ENCODE measurements around the gene PSORS1C2. TPM values are rescaled to one million over a fixed set of nuclear protein-coding genes. Genes with fewer than 3 reads are reported as not detected.

PSORS1C2 gene
- total RNA-seq, 1 experiment from 2014 or later, result 0.55 TPM

DNA sequence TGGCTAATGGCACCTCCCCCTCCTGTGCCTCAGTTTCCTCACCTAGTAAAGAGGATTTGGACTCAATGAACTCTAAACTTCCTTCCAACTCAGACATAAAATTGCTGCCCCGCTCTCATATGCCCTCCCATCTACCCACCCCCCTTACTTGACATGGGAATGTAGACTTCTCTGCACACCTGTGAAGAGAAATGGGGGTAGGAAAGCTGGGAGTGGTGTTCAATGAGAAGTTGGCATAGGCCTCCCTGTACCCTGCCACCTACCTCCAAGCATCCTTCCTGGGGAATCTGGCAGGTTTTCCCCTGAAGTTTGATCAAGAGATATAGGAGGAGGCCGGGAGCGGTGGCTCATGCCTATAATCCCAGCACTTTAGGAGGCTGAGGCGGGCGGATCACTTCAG is 35.5 kb upstream of the PSORS1C2 start:
- Mint-ChIP-seq H3K36me3 (peaks cover 15% of the 10 kb centered on the region), H3K9me3 (no peaks in the 10 kb centered on the region), H3K4me1 (peaks cover 64% of the 10 kb centered on the region), H3K27me3 (ENCODE audit: low read depth) (no peaks in the 10 kb centered on the region), H3K27ac (peak overlapping the region; percentile 100), H3K4me3 (no peak overlapping the region)
- TF ChIP-seq PRRX2 (CRISPR knock-in tag; IDR thresholded peaks at IDR 0.05) (no peak), JUN (CRISPR knock-in tag; IDR thresholded peaks at IDR 0.05) (no peak), HMGA2 (CRISPR knock-in tag; IDR thresholded peaks at IDR 0.05) (no peak), ZNF219 (CRISPR knock-in tag; IDR thresholded peaks at IDR 0.05; ENCODE audit: borderline replicate concordance) (no peak), ZBTB21 (CRISPR knock-in tag; IDR thresholded peaks at IDR 0.05; ENCODE audit: borderline replicate concordance) (no peak), NFE2L1 (CRISPR knock-in tag; IDR thresholded peaks at IDR 0.05) (no peak), ELF4 (CRISPR knock-in tag; IDR thresholded peaks at IDR 0.05; ENCODE audit: low read depth) (no peak), GABPB1 (CRISPR knock-in tag; IDR thresholded peaks at IDR 0.05) (no peak)
- TF ChIP-seq, protein P1, sequence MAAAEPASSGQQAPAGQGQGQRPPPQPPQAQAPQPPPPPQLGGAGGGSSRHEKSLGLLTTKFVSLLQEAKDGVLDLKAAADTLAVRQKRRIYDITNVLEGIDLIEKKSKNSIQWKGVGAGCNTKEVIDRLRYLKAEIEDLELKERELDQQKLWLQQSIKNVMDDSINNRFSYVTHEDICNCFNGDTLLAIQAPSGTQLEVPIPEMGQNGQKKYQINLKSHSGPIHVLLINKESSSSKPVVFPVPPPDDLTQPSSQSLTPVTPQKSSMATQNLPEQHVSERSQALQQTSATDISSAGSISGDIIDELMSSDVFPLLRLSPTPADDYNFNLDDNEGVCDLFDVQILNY (CRISPR knock-in tag; IDR thresholded peaks at IDR 0.05), result no peak
- TF ChIP-seq, protein P2, sequence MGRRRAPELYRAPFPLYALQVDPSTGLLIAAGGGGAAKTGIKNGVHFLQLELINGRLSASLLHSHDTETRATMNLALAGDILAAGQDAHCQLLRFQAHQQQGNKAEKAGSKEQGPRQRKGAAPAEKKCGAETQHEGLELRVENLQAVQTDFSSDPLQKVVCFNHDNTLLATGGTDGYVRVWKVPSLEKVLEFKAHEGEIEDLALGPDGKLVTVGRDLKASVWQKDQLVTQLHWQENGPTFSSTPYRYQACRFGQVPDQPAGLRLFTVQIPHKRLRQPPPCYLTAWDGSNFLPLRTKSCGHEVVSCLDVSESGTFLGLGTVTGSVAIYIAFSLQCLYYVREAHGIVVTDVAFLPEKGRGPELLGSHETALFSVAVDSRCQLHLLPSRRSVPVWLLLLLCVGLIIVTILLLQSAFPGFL (CRISPR knock-in tag; IDR thresholded peaks at IDR 0.05; ENCODE audit: borderline replicate concordance), result no peak
- ChIA-PET CTCF (interaction anchor here (0.7 to 1.9 kb wide), 6 partner anchors 10 to 268 kb away, joined by 3 to 7 read pairs (median 4); partner anchors contain the start of gene TCF19), POLR2A (interaction anchor here (1.1 kb wide), 1 partner anchor 16 kb away, joined by 4 read pairs; the partner anchor contains the start of genes CCHCR1 and TCF19)
- DNase-seq (ENCODE audit: low spot score) (no peak), ATAC-seq (no peak)

DNA sequence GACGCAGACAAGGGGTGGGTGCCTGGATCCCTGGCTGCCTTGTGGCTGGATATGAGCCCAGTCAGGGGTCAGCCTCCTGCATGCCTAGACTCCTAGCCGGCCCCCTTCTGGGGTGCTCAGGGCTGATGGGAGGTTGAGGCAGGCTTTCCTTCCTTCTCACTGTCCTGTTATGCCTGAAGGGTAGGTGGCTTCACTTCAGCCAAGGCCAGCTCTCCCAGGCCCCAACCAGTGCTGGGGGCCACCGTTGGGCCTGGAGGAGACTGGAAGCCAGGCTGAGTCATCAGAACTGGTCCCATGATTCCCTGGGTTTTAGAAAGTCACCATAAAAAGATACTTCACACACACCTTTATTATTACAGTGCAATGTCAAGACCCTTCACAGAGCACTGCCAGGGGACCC is 34.5 kb upstream of the PSORS1C2 start:
- H3K27ac Mint-ChIP-seq, result peak overlapping the region; percentile 100
- no peaks in the 10 kb centered on the region for H3K27me3 Mint-ChIP-seq (ENCODE audit: low read depth)
- no peaks in the 10 kb centered on the region for H3K9me3 Mint-ChIP-seq
- no peak for DNase-seq (ENCODE audit: low spot score)
- ChIA-PET POLR2A (interaction anchor here (0.6 to 2.9 kb wide), 6 partner anchors 10 to 454 kb away, joined by 3 to 44 read pairs (median 7); partner anchors contain the start of gene TCF19), CTCF (interaction anchor here (1.5 to 4.8 kb wide), 6 partner anchors 11 to 58 kb away, joined by 5 to 60 read pairs (median 14); partner anchors contain the start of genes CCHCR1, PSORS1C1, PSORS1C2 and TCF19)
- H3K4me1 Mint-ChIP-seq, result peaks cover 62% of the 10 kb centered on the region
- H3K4me3 Mint-ChIP-seq, result peak overlapping the region; percentile 81
- ATAC-seq, result no peak
- H3K36me3 Mint-ChIP-seq, result peaks cover 25% of the 10 kb centered on the region
- peak; percentile 33; the same call in 1 of the 2 replicates for TF ChIP-seq FOXP1 (CRISPR knock-in tag; IDR thresholded peaks at IDR 0.05; ENCODE audit: borderline replicate concordance)
- no peak for TF ChIP-seq MYBL2 (CRISPR knock-in tag; IDR thresholded peaks at IDR 0.05)
- TF ChIP-seq, protein P3, sequence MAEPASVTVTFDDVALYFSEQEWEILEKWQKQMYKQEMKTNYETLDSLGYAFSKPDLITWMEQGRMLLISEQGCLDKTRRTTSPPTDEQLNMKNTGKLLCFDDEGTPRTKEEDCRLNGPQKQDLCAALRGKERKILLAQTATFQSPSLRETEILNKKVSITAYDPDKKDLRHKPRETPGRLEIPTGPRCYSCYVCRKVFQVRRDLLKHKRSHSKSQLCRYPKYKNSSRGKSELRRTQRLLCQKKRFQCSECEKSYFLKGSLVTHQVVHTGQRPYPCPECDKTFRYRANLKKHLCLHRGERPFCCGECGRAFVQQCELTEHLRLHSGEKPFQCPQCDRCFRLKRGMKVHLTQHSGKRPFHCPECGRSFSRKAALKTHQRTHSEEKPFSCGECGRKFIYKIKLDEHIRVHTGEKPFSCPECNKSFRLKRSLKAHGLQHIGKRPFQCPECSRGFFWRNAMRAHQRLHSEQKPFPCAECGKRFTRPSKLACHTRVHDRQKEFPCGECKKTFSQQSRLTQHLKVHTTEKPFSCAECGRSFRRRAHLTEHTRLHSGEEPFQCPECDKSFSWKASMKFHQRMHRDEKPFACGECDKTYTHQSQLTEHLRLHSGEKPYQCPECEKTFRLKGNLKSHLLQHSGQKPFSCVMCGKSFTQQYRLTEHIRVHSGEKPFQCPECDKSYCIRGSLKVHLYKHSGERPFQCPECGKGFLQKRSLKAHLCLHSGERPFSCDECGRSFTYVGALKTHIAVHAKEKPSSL (CRISPR knock-in tag; conservative IDR thresholded peaks at IDR 0.05), result 0 out of 2 replicates have a peak, but pooled peaks have one; percentile 41
- no peak for TF ChIP-seq PRRX2 (CRISPR knock-in tag; IDR thresholded peaks at IDR 0.05)
- TF ChIP-seq JUN (CRISPR knock-in tag; IDR thresholded peaks at IDR 0.05), result no peak
- no peak for TF ChIP-seq CREM (CRISPR knock-in tag; IDR thresholded peaks at IDR 0.05)
- no peak for TF ChIP-seq TEAD1 (CRISPR knock-in tag; IDR thresholded peaks at IDR 0.05)
- TF ChIP-seq, protein P4, sequence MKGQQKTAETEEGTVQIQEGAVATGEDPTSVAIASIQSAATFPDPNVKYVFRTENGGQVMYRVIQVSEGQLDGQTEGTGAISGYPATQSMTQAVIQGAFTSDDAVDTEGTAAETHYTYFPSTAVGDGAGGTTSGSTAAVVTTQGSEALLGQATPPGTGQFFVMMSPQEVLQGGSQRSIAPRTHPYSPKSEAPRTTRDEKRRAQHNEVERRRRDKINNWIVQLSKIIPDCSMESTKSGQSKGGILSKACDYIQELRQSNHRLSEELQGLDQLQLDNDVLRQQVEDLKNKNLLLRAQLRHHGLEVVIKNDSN (CRISPR knock-in tag; IDR thresholded peaks at IDR 0.05), result no peak
- TF ChIP-seq CREB1 (CRISPR knock-in tag; IDR thresholded peaks at IDR 0.05), result 0 out of 2 replicates have a peak, but pooled peaks have one; percentile 1
- TF ChIP-seq ZNF396 (CRISPR knock-in tag; IDR thresholded peaks at IDR 0.05; ENCODE audit: borderline replicate concordance), result no peak
- no peak for TF ChIP-seq SP1 (CRISPR knock-in tag; conservative IDR thresholded peaks at IDR 0.05)
- no peak for TF ChIP-seq NFE2L1 (CRISPR knock-in tag; IDR thresholded peaks at IDR 0.05)
- TF ChIP-seq ZNF317 (CRISPR knock-in tag; IDR thresholded peaks at IDR 0.05; ENCODE audit: borderline replicate concordance, low read depth), result no peak
- no peak for TF ChIP-seq FOXJ3 (CRISPR knock-in tag; IDR thresholded peaks at IDR 0.05; ENCODE audit: borderline replicate concordance)
- TF ChIP-seq ZNF416 (CRISPR knock-in tag; IDR thresholded peaks at IDR 0.05), result no peak
- TF ChIP-seq, protein P5, sequence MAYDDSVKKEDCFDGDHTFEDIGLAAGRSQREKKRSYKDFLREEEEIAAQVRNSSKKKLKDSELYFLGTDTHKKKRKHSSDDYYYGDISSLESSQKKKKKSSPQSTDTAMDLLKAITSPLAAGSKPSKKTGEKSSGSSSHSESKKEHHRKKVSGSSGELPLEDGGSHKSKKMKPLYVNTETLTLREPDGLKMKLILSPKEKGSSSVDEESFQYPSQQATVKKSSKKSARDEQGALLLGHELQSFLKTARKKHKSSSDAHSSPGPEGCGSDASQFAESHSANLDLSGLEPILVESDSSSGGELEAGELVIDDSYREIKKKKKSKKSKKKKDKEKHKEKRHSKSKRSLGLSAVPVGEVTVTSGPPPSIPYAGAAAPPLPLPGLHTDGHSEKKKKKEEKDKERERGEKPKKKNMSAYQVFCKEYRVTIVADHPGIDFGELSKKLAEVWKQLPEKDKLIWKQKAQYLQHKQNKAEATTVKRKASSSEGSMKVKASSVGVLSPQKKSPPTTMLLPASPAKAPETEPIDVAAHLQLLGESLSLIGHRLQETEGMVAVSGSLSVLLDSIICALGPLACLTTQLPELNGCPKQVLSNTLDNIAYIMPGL (CRISPR knock-in tag; IDR thresholded peaks at IDR 0.05), result no peak
- TF ChIP-seq ZNF232 (CRISPR knock-in tag; IDR thresholded peaks at IDR 0.05), result no peak
- no peak for TF ChIP-seq NR3C1 (CRISPR knock-in tag; conservative IDR thresholded peaks at IDR 0.05; ENCODE audit: low read depth)
- TF ChIP-seq, protein P6, sequence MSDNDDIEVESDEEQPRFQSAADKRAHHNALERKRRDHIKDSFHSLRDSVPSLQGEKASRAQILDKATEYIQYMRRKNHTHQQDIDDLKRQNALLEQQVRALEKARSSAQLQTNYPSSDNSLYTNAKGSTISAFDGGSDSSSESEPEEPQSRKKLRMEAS (CRISPR knock-in tag; IDR thresholded peaks at IDR 0.05), result no peak
- TF ChIP-seq, protein P7, sequence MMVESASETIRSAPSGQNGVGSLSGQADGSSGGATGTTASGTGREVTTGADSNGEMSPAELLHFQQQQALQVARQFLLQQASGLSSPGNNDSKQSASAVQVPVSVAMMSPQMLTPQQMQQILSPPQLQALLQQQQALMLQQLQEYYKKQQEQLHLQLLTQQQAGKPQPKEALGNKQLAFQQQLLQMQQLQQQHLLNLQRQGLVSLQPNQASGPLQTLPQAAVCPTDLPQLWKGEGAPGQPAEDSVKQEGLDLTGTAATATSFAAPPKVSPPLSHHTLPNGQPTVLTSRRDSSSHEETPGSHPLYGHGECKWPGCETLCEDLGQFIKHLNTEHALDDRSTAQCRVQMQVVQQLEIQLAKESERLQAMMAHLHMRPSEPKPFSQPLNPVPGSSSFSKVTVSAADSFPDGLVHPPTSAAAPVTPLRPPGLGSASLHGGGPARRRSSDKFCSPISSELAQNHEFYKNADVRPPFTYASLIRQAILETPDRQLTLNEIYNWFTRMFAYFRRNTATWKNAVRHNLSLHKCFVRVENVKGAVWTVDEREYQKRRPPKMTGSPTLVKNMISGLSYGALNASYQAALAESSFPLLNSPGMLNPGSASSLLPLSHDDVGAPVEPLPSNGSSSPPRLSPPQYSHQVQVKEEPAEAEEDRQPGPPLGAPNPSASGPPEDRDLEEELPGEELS (CRISPR knock-in tag; IDR thresholded peaks at IDR 0.05), result no peak

All from WTC11 (cell line).